H1 (cell line): ENCODE results near the gene RPS19. TPM values are rescaled to one million over a fixed set of nuclear protein-coding genes. Genes with fewer than 3 reads are reported as not detected.

Source experiments
- BCL11A ChIP-seq, 2 experiments: IDR thresholded peaks; one replicate each; pipeline ENCODE4 v1.6.1; 2011; ENCODE audit warnings: low read depth in 2 of 2, low read length in 2 of 2, mild to moderate bottlenecking in 2 of 2
- CHD1 ChIP-seq: IDR thresholded peaks from 2 replicates; pipeline ENCODE4 v1.6.1; 2012; ENCODE audit warnings: low read depth, low read length, improper control_type of control experiment
- CHD7 ChIP-seq: fragments of 300-600 bp; sonication (generic); IDR thresholded peaks from 2 replicates; pipeline ENCODE4 v1.7.1; 2012; ENCODE audit warnings: low read length, moderate library complexity, mild to moderate bottlenecking, inconsistent platforms; ENCODE audit not compliant: insufficient replicate concordance
- HDAC6 ChIP-seq: IDR thresholded peaks from one replicate; pipeline ENCODE4 v1.7.1; 2012; ENCODE audit warnings: low read depth, mild to moderate bottlenecking, inconsistent platforms, low read length, moderate library complexity
- KDM4A ChIP-seq: IDR thresholded peaks from one replicate; pipeline ENCODE4 v1.7.1; 2012; ENCODE audit warnings: low read depth, mild to moderate bottlenecking, moderate library complexity, low read length, inconsistent platforms; ENCODE audit not compliant: severe bottlenecking
- NANOG ChIP-seq: IDR thresholded peaks from 2 replicates; pipeline ENCODE4 v1.6.1; 2011; ENCODE audit warnings: low read length, low read depth, mild to moderate bottlenecking, inconsistent platforms; ENCODE audit not compliant: insufficient read depth, poor library complexity, severe bottlenecking
- SAP30 ChIP-seq: fragments of 300-600 bp; sonication (generic); IDR thresholded peaks from 2 replicates; pipeline ENCODE4 v1.7.1; 2012; ENCODE audit warnings: low read length, moderate library complexity, mild to moderate bottlenecking, inconsistent platforms; ENCODE audit not compliant: insufficient read depth, insufficient replicate concordance
- SIN3A ChIP-seq, 2 experiments: IDR thresholded peaks in 1 of 2; conservative IDR thresholded peaks in 1 of 2; 2 replicates each; pipeline ENCODE4 v1.6.1; 2011 to 2012; ENCODE audit warnings: low read length in 2 of 2, improper control_type of control experiment in 1 of 2, low read depth in 1 of 2, mild to moderate bottlenecking in 1 of 2
- TAF1 ChIP-seq: IDR thresholded peaks from 2 replicates; pipeline ENCODE4 v1.6.1; 2011; ENCODE audit warnings: mild to moderate bottlenecking, low read depth, low read length
- TEAD4 ChIP-seq: IDR thresholded peaks from 2 replicates; pipeline ENCODE4 v1.6.1; 2012; ENCODE audit warnings: low read depth, low read length, inconsistent platforms, mixed read lengths
- polyA plus RNA-seq, 7 experiments: library from polyadenylated mRNA; depleted of rRNA in 3 of 7; stranded (reverse) in 5 of 7; unstranded in 2 of 7; fragments of >200 nt in 5 of 7; fragments of 200-250 nt in 2 of 7; gene quantifications; 1 replicate in 5 of 7; 2 replicates in 1 of 7; 4 replicates in 1 of 7; pipeline versions ENCODE4 v1.2.1 to v1.2.3, GENCODE V29; 2011 to 2013; ENCODE audit warnings: missing spikeins in 2 of 7, mixed read lengths in 2 of 7
- total RNA-seq: library from RNA; stranded (reverse); fragmentation: NEBNext Ultra II Directional; extraction: Animal tissue kit (Norgen Biotek cat#: 25700); gene quantifications from 2 replicates; pipeline ENCODE4 v1.2.1, GENCODE V29; 2021

RPS19 gene
- total and polyA plus RNA-seq, 2 of the 8 experiments (the other 6 are each of a cell fraction or from before 2014, with no cell fraction given) = 2,817 to 5,751 TPM

GRCh38 chr19:41847351-41848105, 12.5 kb upstream of the RPS19 start (continued):
- TF ChIP-seq CHD7 (no peak), TEAD4 (no peak), CHD1 (no peak), SAP30 (no peak), SIN3A (conservative IDR thresholded peaks at IDR 0.05 in 1 of 2, IDR thresholded peaks at IDR 0.05 in 1 of 2; ENCODE audit: low read depth in 1 of 2, low read length in 2 of 2) (no peak), KDM4A (no peak), BCL11A (IDR thresholded peaks at IDR 0.05; ENCODE audit: low read depth in 2 of 2, low read length in 2 of 2) (no peak), NANOG (no peak), TAF1 (no peak), HDAC6 (no peak)
